A549 treated with AZD9567 at 1 μM for 4 hours (cell line): Measurements from ENCODE around the gene CPXCR1. TPM values are rescaled to one million over a fixed set of nuclear protein-coding genes. Genes with fewer than 3 reads are reported as not detected.

ENCODE experiments used
- total RNA-seq: library from RNA; stranded (reverse); fragments of 200-300 nt; extraction: Qiagen RNA extraction; gene quantifications from 5 replicates; pipeline ENCODE4 v1.2.3, GENCODE V29; 2022; ENCODE audit not compliant: insufficient read depth

CPXCR1 gene
- total RNA-seq: not detected in 5 replicates

GRCh38 chrX:88746925-88747324, at the start of gene CPXCR1:
Gene CPXCR1 (plus strand): TSS chrX:88747225. CDS start chrX:88753415, 6,190 bp downstream.

